Thyroid gland (tissue), 4 donors: ENCODE data around the gene RNF214.

Source experiments
- CTCF ChIP-seq, 6 experiments: fragments of 200-600 bp in 3 of 6; fragments of 450-650 bp in 3 of 6; sonication (generic) in 3 of 6; IDR thresholded peaks; one replicate each; pipeline ENCODE4 v1.5.1; 2016 to 2019; ENCODE audit warnings: antibody characterized with exemption in 6 of 6, mild to moderate bottlenecking in 2 of 6, inconsistent platforms in 1 of 6, moderate library complexity in 1 of 6
- POLR2A ChIP-seq, 2 donors: fragments of 450-650 bp; IDR thresholded peaks; one replicate each; pipeline ENCODE4 v1.6.1; 2017; ENCODE audit warnings: antibody characterized with exemption in 2 of 2, mild to moderate bottlenecking in 2 of 2, moderate library complexity in 1 of 2

DNA sequence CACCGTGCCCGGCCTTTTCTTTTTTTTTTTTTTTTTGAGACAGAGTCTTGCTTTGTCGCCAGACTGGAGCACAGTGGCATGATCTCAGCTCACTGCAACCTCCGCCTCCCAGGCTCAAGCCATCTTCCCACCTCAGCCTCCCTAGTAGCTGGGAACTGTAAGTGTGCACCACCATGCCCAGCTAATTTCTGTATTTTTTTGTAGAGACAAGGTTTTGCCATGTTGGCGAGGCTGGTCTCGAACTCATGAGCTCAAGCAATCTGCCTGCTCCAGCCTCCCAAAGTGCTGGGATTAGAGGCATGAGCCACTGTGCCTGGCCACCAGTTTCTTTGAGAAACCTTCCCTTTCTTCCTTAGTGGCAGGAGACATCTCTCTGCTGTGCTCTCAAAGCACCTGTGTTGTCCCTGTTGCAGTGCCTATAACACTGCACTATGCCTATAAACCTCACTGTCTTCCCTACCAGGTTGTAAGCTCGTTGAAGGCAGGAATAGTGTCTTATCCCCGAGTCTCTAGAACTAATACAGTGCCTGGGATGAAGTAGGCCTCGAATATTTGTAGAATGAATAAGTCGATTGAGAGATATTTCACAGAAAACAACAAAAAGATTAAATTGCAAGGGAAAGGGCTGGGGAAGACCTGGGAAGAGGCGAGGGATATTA lies 19.6 kb upstream of the RNF214 start:
- TF ChIP-seq POLR2A (IDR thresholded peaks at IDR 0.05) (no peak), CTCF (IDR thresholded peaks at IDR 0.05) (no peak)
